ENCODE measurements around the gene KCTD17. TPM values are rescaled to one million over a fixed set of nuclear protein-coding genes. Genes with fewer than 3 reads are reported as not detected.

KCTD17 gene
- total RNA-seq, 1 donor from 2014 or later: 51.9 TPM

GRCh38 chr22:37021041-37021440, 30.5 kb upstream of the KCTD17 start:
- no peak for DNase-seq (ENCODE audit: low spot score)

DNA sequence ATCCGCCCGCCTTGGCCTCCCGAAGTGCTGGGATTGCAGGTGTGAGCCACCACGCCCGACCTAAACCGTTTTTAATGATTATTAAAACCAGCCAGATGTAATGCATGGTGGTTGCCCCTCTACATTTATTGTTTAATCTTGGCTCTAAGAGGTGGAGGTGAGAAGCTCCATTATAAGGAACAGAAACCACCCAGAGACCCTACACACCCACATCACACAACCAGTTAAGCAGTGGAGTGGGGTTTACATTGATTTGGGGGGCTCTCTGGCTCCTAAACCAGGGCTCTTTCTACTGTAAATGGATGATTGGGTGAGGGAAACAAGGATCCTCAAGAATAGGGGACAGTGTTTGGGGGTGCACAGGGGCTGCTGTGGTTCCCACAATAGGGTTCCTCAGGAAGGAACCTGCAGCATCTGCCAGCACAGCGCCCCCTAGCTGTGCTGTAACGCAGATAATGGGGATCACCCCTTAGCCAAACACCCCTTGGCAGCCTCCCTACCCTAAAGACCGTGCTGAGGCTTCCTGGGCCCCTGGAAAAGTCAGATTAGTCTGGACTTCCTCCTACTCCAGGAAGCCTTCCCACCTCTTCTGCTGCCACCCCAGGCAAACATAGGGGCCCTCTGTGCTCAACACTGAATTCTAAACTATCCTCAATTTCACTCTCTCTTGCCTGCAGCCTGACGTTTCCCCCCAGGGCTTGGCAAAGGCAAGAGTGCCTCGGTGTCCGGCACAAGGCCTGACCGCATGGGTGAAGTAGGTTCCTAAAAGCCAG, 29.6 kb upstream of the KCTD17 start:
- no peak for DNase-seq (ENCODE audit: low spot score)

DNA sequence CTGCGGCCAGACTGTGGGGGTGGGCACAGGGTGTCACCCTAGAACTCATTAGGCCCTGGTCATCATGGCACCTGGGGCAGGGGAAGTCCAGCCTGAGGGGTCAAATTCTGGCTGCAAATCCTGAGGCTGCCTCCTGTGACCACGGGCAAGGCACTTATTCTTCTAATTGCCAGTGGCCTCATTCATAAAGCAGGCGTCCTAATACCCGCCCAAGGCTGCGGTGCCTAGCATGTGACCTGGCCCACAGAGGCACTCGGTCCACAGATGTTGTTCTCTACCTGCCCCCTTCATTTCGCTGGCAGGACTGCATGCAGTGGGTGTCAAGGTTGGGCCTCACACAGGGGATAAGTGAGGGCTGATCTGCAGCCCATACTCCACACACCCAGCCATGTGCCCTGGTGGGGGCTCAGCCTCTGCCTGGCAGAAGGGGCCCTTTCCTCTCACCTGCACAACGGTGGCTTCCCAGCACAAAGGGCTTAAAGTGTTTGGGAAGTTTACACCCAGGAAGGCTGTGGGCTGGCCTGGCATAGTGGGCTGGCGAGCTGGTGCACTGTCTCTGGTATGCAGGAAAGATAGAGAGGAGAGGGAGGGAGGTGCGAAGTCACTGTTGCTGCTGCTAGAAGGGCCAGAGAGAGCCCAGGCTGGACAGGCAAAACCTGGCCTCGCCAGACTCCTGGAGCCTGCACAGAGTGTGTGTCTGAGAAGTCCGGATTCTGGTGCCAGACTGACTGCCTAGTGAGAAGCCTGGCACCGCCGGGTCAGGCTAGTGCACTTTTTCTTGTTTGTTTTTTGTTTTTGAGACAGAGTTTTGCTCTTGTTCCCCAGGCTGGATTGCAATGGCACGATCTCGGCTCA, 28.8 kb upstream of the KCTD17 start:
- no peak for DNase-seq (ENCODE audit: low spot score)

- DNase-seq (ENCODE audit: low spot score): no peak
These were observed 27.7 kb upstream of the KCTD17 start for GRCh38 chr22:37023743-37024338.

GRCh38 chr22:37024339-37025157, 27.0 kb upstream of the KCTD17 start:
- DNase-seq (ENCODE audit: low spot score): no peak

DNA sequence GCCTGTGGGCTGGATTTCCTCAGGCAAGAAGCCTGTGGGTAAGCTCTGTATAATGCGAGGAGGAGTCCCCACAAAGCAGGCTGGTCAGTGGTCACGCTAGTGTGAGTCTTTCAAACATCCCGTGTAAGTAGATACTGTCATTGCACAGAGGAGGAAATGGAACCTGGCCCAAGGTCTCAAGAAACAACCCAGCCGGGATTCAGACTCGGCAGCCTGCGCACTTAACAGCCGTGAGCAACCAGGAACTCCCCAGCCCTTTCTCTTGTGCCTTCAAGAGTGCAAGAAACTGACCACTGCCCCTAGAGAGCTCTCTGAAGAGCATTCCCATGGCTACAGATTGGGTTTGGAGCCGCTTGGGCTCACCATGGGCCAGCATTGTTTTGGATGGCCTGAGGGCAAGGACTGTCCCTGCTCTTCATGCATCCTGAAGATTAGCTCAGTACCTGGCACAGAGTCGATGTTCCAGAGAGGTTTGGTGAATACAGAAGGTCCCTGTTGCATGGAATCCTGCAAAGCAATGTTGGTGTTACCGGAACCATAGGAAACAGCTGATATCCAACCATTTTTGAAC, 26.0 kb upstream of the KCTD17 start:
- no peak for DNase-seq (ENCODE audit: low spot score)

- no peak for DNase-seq (ENCODE audit: low spot score)
These were observed 25.2 kb upstream of the KCTD17 start for GRCh38 chr22:37026325-37026724.

DNA sequence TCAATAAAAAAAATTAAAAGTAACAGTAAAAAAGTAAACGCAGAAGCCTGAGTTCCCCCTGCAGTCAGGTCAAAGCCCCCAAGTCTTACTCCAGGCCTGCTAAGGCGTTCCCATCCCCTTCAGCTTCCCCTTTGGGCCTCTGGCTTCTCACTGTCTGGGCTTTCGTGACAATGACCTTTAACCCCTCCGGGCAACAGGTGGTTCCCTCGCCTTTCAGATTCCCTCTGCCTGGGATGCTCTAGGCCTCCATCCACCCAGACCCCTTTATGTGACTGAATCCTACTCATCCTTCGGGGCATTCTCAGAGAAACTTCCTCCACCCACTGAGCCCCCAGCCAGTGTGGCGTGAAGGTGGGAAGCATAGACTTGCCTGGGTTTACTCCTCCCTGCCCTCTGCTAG, 24.0 kb upstream of the KCTD17 start:
- no peak for DNase-seq (ENCODE audit: low spot score)

DNA sequence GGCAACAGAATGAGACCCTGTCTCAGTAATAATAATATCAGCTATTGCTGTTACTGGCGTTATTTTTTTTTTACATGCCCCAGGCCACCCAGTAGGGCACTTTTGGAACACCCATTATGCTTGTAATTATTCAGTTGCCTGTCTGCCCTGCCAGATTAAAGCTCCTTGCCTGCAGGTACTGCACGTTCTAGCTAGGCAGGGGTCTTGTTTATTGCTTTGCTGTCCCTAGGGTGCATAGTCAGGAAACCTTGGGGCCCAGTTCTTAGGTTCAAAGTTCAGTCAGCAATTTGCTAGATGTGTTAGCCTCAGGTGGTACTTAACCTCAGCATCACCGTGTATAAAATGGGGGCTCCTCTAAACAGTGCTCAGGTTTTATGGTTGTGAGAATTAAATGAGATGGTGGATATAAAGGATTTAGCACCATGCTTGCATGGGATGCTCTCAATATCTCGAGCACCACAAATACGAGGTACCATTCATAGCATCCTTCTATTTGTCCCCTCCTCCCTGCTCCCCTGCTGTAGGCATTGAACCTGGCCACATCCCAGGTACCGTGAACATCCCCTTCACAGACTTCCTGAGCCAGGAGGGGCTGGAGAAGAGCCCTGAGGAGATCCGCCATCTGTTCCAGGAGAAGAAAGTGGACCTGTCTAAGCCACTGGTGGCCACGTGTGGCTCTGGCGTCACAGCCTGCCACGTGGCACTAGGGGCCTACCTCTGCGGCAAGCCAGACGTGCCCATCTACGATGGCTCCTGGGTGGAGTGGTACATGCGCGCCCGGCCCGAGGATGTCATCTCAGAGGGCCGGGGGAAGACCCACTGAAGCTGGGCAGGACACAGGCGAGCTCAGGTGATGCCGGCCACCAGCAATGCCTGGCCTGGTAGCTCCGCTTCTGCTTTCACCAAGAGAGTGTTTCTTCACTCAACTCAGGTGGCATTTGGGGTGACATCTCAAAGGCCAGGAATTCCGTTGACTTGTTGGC, 22.6 kb upstream of the KCTD17 start:
- no peak for DNase-seq (ENCODE audit: low spot score)

DNA sequence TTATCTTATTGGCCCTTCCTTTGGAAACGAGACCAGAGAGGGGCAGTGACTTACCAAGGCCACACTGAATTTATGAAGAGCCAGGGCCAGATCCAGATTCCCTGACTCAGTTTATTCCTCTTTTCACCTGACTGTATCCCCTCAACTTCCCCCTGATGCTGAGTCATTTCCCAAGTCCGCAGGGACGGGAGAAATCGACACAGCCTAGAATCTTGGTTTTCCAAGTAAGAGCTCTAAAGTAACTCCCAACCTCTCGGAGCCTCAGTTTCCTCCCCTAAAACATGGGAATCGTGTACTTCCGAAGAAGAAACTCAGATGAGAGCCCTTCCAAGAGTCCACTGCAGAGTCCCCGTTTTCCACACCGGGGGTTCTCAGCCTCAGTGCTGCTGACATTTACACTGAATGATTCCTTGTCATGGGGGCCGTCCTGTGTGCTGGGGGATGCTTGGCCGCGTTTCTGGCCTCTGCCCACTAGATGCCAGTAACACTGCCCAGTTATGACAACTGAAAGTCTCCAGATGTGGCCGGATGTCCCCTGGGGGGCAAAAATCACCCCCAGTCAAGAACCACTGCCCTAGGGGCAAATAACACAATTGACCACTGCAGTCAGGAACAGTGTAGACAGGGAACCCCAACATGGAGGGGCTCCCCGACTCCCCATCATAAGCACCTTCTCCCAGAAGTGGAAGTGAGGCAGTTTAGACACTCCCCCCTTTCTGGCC, 20.8 kb upstream of the KCTD17 start:
- no peak for DNase-seq (ENCODE audit: low spot score)

GRCh38 chr22:37032134-37032534, 19.4 kb upstream of the KCTD17 start:
- no peak for DNase-seq (ENCODE audit: low spot score)

DNA sequence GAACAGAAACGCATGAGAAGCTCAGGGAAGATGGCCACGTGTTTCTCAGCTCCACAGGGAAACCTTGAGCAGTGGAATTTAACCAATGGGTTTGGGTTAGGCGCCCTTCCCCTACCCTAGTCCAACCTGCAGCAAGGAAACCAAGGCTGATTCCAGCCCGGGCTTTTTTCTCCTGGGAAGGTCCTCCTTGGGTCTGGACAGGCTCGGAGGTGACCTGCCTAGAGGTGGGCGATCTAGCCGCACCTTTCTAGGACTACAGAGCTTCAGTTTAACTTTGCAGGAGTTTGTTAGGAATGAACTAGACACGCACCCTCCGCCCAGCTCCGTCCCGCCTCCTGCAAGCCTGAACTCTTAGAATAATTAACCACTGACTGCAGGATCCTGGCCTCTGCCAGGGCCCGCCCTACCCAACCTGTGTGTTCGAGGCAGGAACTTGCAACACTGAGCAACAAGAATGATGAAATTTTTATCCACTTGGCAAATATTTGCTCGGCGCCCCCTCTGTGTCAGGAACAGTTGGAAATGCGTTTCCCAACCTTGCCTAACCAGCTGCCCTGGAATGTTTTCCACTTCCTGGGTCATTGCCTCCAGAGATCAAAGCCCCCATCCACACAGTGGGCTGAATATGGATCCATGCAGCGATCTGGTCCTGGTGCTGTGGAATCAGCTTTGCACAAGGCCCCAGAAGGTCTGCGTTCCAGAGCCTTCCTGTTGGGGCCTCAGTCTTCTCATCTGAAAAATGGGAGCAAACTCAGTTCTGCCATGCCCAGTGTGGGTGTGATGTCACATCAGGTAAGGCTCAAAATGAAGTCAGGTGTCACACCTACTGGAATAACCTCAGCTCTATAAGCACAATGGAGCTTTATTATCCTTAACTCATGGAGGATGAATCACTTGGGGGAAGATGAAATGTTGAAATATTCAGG, 18.7 kb upstream of the KCTD17 start:
- DNase-seq (ENCODE audit: low spot score): peak; percentile 88

GRCh38 chr22:37033605-37034430, 17.7 kb upstream of the KCTD17 start:
- DNase-seq (ENCODE audit: low spot score): no peak

- DNase-seq (ENCODE audit: low spot score): no peak
These were observed 14.7 kb upstream of the KCTD17 start for GRCh38 chr22:37036655-37037377.

- no peak for DNase-seq (ENCODE audit: low spot score)
These were observed 13.9 kb upstream of the KCTD17 start for GRCh38 chr22:37037669-37038068.

GRCh38 chr22:37039466-37039865, 12.1 kb upstream of the KCTD17 start:
- DNase-seq (ENCODE audit: low spot score): no peak

Measured in mucosa of gallbladder (tissue), 1 donor.